GM19395 (cell line): ENCODE data around the gene RECQL.
"Not testable (repeated sequence)": the region's sequence is repeated elsewhere in the genome, so short reads cannot be mapped to it uniquely, and the experiment has no call there.

ENCODE experiments used
- ATAC-seq: cut with Tn5 transposase; IDR thresholded peaks from one replicate; pipeline ENCODE4 v1.9.1; 2021; ENCODE audit warnings: mild to moderate bottlenecking, moderate library complexity; ENCODE audit not compliant: unreplicated experiment

Gene RECQL

DNA sequence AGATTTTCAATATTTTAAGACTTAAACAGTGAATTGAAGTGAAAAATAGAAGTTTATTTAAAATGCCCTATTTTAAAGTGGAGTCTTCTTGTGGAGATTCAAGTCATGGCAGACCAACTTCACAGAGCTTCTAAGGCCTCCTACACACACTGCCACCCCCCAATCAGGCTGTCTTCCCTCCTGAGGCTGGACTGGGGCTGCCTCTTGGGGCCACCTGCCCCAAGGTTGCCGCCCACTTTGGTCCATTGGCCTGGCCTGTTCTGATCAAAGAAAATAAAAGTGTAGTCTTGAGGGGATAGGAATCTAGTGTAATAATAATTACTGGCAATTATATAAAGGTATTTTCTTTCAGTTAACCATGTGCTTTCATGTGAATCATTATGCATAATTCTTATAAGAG lies 1.4 kb upstream of the RECQL start:
- ATAC-seq, result no peak

- ATAC-seq, result peak; percentile 8
Observed at GRCh38 chr12:21502164-21502496, 695 bp upstream of the RECQL start.

GRCh38 chr12:21500786-21501257 lies 613 bp downstream of the RECQL start:
- ATAC-seq, result peak; percentile 8

GRCh38 chr12:21499765-21500164 lies 1.7 kb downstream of the RECQL start:
- ATAC-seq, result no peak

DNA sequence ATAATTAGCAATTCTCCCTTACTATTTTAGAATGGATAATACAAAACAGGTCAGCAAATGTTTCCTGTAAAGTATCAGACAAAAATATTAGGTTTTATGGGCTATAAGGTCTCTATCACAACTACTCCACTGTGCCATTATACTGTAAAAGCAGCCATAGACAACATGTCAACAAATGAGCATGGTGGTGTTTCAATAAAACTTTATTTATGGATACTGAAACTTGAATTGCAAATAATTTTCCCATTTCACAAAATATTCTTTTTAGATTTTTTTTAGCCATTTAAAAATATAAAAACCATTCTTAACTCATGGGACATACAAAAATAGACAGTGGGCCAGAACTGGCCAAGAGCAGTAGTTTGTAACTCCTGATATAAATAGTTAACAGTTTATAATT lies 15.4 kb downstream of the RECQL start:
- no peak for ATAC-seq

DNA sequence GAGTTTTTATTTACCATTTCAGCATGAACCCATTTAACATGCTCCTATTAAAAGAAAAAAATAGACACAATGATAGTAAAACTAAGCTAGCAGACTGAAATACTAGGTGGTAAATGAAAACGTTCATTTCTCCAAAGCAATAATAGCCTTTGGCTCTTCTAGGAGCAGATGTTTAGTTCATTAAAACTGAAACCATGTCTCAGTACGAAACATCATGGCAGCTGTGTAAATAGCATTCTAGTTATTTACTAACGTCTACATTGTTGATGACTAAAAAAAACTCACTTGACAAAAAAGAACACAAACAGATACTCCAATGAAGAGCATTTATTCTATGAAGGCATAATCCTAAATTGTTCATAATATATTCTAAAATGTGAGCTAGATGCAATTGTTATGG lies 17.9 kb downstream of the RECQL start:
- ATAC-seq, result no peak

DNA sequence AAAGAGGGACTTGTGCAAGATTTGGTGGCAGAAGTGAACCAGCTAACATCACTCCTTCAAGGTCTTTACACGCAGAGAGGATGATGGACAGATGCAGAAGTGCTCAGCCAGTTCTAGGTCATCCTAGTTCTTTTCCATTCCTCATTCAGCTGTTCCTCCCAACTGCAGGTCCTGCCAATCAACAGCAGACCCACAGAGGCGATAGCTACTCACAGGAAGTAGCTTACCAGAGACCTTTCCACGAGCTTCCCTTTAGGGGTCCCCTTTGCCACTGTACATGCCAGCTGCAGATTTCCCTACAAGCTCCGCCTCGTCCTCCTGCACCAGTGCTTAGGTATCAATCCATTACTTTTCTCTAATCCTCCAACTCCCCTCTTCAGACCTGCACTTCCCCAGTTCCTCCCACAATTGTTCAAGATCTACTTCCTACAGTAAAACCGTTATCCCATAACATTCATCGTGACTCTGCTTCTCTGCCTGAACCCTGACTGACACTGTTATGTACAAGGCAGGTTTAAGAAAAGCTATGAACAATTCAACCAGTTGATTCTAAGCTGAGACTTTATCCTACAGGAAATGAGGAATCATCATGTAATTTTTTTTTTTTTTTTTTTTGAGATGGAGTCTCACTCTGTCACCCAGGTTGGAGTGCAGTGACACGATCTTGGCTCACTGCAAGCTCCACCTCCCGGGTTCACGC lies 22.5 kb downstream of the RECQL start:
- no peak for ATAC-seq

GRCh38 chr12:21476949-21477348 lies 24.5 kb downstream of the RECQL start:
- ATAC-seq, result no peak

DNA sequence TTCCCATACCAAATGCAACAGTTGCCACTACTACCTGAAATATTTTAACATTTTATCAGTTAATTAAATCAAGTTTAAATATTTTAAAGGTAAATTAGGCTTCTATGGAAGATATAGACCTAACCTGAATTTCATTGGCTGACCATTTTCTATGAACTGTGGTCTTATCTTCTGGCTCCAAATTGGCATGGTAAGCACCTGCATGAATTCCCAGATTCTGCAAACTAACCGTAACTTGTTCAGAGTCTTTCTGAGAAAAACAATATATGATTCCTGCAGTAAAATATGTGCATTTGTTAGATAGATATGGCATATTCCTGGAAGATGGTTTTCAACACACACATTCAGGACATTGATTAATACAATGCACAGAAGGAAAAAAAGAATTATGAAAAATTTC lies 25.9 kb downstream of the RECQL start:
- ATAC-seq, result no peak

DNA sequence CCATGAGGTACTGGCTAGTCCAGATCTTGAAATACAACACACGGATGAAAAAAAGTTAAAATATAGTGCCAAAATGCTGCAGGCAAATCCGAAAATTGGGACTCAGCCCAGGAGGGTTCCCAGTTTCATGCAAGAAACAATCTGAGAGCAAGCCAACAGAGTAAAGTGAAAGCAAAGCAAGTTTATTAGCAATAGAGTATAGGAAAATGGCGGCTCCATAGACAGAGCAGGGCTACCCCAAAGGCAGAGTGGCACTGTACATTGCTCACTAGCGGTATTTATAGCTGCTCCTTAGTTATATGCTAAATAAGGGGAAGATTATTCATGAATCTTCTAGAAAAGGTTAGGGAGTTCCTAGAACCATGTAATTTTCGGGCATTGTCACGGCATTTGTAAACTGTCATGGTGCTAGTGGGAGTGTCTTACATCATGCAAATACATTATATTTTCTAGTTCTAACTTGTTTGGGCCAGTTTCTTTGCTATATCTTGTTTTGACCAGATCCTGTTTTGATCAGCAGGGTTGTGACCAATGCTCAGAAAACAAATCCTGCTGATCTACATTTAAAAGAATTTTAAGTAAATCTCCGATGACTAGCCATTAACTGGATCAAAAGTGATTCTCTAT lies 29.1 kb downstream of the RECQL start:
- ATAC-seq, result no peak

GRCh38 chr12:21471294-21471693 lies 30.1 kb downstream of the RECQL start:
- no peak for ATAC-seq

- ATAC-seq, result not testable (repeated sequence)
Observed at GRCh38 chr12:21467334-21467733, 34.1 kb downstream of the RECQL start.

GRCh38 chr12:21459474-21459873 lies 42.0 kb downstream of the RECQL start:
- no peak for ATAC-seq

DNA sequence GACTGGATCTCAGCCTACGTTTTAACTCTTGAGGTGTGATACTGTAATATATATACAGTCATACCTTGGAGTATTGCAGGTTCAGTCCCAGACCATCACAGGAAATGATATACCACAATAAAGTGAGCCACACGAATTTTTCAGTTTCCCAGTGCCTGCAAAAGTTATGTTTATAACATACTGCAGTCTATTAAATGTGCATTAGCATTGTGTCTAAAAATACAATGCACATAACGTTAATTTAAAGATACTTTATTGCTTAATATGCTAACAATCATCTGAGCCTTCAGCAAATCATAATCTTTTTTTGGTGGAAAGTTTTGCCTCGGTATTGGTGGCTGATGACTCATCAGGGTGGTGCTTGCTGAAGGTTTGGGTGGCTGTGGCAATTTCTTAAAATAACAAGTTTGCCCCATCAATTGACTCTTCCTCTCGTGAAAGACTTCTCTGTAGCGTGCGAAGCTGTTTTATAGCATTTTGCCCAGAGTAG lies 45.1 kb downstream of the RECQL start:
- no peak for ATAC-seq

- ATAC-seq, result no peak
Observed at GRCh38 chr12:21453312-21453852, 48.1 kb downstream of the RECQL start.

- ATAC-seq, result no peak
Observed at GRCh38 chr12:21451529-21451928, 49.9 kb downstream of the RECQL start.

GRCh38 chr12:21444193-21445146 lies 57.0 kb downstream of the RECQL start:
- ATAC-seq, result no peak

GRCh38 chr12:21439347-21439746 lies 62.1 kb downstream of the RECQL start:
- no peak for ATAC-seq

DNA sequence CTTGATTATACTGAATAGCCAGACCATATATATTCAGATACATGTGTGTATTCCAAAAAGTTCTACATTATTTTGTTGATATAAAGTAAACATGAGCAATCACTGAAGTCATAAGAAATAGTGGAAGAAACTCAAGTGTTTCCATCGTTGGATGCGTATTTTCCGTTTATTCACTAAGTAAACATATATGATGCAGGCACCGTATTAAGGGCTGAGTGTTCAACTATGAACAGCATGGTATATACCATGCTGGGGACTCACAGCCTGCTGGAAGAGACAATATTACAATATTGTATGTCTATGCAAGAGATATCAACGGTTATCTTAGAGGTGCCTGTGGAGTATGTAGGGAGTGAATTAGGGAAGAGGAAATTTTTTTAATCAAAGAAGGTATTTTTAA lies 62.8 kb downstream of the RECQL start:
- no peak for ATAC-seq

DNA sequence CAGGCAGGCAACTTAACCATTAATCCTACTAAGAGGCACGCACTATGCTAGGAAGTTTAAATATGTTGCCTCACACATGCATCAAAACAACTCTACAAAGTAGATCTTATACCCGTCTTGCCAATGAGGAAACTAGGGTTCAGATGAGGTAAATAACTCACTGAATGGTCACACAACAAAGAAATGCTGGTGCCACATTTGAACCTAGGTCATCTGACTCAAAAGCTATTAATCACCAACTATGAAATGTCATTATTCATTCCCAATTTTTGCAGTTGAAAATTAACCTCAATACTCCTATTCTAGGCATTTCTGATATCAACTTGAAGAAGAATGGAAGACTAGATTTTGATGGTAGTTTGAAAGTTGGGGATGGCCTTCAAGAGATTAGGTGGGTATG lies 66.7 kb downstream of the RECQL start:
- no peak for ATAC-seq

GRCh38 chr12:21433525-21433924 lies 67.9 kb downstream of the RECQL start:
- ATAC-seq, result no peak
